ENCODE results near the gene LAMP2.
A peak's percentile ranks its signal among the peaks of the same experiment; 100 is the strongest.
"Not testable (repeated sequence)": the region's sequence is repeated elsewhere in the genome, so short reads cannot be mapped to it uniquely, and the experiment has no call there.

LAMP2 gene

DNA sequence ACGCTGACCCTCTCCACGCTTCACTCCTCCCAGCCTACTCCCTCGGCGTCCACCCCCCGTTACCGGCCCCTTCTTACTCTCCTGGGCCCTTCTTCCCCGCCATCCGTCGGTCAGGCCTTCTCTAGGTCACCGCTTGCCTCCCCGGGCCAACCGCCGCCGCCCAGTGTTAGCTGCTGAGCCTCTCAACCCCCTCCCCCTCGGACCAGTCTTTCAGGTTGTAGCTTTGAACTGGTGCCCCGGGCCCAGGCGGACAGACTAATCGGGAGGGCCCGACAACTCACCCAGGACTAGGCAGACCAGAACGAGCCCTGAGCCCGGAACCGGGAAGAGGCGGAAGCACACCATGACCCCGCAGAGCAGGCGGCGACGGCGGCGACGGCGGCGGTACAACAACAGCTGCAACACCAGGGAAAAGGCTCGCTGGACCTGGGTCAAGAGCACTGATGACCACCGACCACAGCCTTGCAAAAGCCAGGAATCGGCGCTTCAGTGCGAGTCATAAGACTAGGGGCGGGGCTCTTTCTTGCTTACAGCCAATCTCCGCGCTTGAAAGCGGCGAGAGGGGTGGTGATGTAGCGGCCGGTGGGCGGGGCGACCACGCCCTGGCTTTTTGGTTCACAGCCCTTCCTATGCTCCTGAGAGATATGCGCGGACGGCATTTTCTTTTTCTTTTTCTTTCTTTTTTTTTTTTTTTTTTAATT is at the start of gene LAMP2:
Gene LAMP2 (minus strand): TSS at position 472 of the 701 bp plus-strand sequence. CDS start 127 bp downstream, at position 345.
- TF ChIP-seq, protein P1, sequence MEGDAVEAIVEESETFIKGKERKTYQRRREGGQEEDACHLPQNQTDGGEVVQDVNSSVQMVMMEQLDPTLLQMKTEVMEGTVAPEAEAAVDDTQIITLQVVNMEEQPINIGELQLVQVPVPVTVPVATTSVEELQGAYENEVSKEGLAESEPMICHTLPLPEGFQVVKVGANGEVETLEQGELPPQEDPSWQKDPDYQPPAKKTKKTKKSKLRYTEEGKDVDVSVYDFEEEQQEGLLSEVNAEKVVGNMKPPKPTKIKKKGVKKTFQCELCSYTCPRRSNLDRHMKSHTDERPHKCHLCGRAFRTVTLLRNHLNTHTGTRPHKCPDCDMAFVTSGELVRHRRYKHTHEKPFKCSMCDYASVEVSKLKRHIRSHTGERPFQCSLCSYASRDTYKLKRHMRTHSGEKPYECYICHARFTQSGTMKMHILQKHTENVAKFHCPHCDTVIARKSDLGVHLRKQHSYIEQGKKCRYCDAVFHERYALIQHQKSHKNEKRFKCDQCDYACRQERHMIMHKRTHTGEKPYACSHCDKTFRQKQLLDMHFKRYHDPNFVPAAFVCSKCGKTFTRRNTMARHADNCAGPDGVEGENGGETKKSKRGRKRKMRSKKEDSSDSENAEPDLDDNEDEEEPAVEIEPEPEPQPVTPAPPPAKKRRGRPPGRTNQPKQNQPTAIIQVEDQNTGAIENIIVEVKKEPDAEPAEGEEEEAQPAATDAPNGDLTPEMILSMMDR (IDR thresholded peaks at IDR 0.05; ENCODE audit: low read depth, low read length) = no peak

DNA sequence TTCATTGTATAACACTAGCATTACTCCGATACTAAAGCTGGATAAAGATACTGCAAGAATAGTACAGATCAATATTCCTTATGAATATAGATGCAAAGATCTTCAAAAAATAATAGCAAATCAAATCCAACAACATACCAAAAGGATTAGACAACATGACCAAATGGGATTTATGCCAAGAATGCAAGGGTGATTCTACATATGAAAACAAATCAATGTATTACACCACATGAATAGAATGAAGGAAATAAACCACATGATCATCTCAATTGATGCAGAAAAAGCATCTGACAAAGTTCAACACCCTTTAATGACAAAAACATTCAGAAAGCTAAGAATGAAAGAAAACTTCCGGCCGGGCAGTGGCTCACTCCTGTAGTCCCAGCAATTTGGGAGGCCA is 48.8 kb upstream of the LAMP2 start:
- H3K4me3 ChIP-seq (ENCODE audit: low read depth, low read length) = no peak overlapping the region
- TF ChIP-seq, protein P1 (IDR thresholded peaks at IDR 0.05; ENCODE audit: low read depth, low read length) = no peak

More for the DNA sequence above, at the start of gene LAMP2:
- peak within 1 kb of the TSS; percentile 70 for H3K4me3 ChIP-seq (ENCODE audit: low read depth, low read length)

DNA sequence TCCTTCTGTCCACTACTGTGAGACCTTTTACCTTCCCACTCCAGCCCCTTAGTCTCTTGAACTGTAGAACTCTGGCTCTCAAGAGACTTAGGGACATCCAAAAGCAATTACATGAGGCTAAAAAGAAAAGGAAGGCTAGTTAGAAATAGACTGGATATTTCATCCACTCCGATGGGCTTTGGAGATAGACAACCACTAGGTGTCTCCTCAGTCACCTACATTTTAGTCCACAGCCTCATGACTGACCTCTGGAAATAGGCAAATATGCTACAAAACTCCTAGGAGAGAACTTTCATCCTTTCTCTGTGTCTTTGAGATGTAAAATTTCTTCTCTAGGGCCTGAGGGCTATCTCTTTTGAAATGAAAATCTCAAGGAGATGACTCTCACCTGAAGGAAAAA is 45.1 kb upstream of the LAMP2 start:
- TF ChIP-seq, protein P1 (IDR thresholded peaks at IDR 0.05; ENCODE audit: low read depth, low read length) = no peak
- H3K4me3 ChIP-seq (ENCODE audit: low read depth, low read length) = no peak overlapping the region

DNA sequence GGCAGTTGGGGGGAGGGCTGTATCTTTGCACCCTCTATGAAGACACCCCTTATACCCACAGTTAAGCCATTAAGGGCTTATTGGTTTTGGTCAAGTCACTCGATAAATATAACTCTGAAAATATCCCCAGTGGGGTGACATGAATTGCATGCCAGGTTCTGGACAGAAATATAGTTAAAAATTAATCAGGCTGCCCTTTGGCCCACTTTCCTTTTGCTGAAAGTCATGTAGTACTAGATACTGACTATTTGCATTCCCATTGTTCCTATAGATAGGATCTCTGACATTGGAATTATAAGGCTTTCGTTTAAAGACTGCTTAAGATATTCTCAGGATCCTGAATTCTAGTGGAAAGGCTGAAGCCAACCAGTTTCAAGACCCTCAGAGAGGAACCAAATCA is 43.5 kb upstream of the LAMP2 start:
- TF ChIP-seq, protein P1 (IDR thresholded peaks at IDR 0.05; ENCODE audit: low read depth, low read length) = no peak
- H3K4me3 ChIP-seq (ENCODE audit: low read depth, low read length) = no peak overlapping the region

DNA sequence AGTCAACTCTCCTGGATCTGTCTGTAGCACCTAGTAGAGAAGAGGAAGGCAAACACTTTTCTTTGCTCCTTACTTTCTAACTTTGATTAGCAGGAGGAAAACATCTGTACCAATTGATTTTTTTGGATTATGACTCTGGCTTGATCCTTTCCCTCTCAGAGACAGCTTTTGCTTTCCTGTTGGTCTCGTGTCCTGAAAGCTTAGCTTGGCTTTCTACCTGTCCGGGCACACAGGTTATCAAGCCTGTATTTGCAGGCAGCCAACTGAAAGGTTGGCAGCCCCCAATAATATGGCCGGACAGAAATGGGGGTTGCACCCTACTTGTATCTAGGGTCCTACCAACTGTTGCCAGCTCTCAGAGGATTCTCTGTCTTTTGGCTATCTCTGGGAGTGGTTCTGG is 43.1 kb upstream of the LAMP2 start:
- no peak overlapping the region for H3K4me3 ChIP-seq (ENCODE audit: low read depth, low read length)
- TF ChIP-seq, protein P1 (IDR thresholded peaks at IDR 0.05; ENCODE audit: low read depth, low read length) = no peak

DNA sequence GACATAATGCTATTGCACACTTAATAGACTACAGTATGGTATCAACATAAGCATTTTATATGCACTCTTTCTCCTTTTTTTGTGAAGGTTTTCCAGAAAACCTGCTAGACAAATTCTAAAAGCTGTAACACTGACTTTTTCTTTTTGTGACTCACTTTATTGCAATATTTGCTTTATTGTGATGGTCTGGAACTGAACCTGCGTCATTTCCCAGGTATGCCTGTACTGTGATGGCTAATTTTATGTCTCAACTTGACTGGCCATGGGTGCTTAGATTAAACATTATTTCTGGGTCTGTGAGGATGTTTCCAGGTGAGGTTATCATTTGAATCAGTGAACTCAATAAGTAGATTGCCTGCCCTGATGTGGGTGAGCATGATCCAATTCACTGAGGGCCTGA is 35.5 kb upstream of the LAMP2 start:
- no peak overlapping the region for H3K4me3 ChIP-seq (ENCODE audit: low read depth, low read length)
- TF ChIP-seq, protein P1 (IDR thresholded peaks at IDR 0.05; ENCODE audit: low read depth, low read length) = no peak

DNA sequence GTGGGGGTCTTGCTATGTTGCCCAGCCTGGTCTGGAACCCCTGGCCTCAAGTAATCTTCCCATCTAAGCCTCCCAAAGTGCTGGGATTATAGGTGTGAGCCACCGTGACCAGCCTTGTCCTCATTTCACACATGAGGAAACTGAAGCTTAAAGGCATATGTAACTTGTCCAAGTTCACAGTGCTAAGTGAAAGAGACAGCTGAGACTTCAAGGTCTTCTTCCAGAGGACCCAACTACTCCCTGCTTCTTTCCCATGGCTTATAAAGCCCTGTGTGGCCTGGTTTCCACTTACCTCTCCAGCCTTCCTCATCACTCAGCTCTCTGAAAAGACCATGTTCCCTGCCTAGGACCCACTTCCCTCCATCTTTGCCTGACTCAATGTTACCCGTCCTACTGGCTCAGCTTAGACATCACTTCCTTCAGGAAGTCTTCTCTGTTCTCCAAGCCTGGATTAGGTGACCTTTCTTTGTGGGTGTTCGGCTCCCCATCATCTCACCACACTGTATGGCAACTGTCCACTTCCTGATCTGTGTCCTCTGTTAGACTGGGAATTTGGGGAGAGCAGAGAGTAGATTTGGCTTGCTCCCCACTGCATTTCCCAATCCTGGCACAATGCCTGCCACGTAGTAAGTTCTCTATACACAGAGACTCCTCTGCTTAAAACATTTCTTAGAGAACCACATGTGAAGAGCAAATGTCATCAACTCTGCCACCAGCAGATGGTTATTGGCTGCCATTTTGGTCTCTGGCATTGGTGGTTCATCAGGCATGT is 30.4 kb upstream of the LAMP2 start:
- H3K4me3 ChIP-seq (ENCODE audit: low read depth, low read length) = no peak overlapping the region
- TF ChIP-seq, protein P1 (IDR thresholded peaks at IDR 0.05; ENCODE audit: low read depth, low read length) = no peak

DNA sequence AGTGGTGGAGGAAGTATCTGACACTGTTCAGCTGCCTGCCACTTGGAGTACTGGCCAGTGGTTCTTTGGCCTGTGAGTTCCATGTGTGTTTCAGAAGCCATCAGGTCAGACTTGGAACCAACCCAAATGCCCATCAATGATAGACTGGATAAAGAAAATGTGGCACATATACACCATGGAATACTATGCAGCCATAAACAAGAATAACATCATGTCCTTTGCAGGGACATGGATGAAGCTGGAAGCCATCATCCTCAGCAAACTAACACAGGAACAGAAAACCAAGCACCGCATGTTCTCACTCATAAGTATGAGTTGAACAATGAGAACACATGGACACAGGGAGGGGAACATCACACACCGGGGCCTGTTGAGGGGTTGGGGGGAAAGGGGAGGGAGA is 21.0 kb upstream of the LAMP2 start:
- H3K4me3 ChIP-seq (ENCODE audit: low read depth, low read length) = not testable (repeated sequence)
